ENCODE data around the gene CYB5R4. TPM values are rescaled to one million over a fixed set of nuclear protein-coding genes. Genes with fewer than 3 reads are reported as not detected.

The CYB5R4 gene, protein sequence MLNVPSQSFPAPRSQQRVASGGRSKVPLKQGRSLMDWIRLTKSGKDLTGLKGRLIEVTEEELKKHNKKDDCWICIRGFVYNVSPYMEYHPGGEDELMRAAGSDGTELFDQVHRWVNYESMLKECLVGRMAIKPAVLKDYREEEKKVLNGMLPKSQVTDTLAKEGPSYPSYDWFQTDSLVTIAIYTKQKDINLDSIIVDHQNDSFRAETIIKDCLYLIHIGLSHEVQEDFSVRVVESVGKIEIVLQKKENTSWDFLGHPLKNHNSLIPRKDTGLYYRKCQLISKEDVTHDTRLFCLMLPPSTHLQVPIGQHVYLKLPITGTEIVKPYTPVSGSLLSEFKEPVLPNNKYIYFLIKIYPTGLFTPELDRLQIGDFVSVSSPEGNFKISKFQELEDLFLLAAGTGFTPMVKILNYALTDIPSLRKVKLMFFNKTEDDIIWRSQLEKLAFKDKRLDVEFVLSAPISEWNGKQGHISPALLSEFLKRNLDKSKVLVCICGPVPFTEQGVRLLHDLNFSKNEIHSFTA
- 12.5 and 14.0 TPM in 2 replicates for total RNA-seq

DNA sequence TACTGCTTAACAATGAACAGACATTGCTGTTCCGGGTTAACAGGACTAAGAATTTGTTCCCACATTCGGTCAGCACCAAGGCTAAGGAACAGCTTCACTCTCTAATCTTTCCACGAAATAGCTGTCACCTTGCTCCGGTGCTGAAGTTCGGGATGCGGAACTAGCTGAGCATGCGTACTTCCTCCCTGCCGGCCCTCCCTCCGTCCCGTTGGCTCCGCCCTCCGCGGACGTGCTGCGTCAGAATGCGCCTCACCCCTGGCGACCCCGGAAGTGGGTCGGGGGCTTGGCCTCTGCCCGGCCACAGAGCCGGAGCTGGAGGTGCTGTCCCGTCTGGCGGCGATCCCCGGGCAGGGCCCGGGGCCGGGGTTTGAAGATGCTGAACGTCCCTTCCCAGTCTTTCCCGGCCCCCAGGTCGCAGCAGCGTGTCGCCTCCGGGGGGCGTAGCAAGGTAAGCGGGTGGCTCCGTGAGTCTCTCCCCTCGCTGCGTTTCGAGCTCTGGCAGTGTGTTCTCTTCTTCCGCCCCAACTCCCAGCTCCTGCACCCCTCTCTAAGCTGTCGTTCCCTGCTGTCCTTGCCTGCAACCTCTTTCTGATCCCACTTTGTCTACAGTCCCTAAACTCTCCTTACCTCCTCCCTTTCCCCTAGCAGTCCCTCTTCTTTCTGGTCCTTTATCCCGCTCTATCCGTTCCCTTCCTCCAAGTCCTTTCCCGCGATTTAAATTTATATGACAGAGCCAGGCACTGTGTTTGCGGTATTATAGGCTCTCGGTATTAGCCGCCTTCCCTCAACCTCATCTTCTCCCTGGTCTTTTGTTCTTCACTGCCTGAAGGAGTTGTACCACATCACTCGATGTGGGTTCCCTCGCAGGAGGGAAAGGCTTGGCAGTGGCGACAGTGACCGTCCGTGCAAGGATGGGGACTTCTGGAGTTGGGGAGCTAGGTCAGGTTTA is at the start of gene CYB5R4:
Gene CYB5R4 (plus strand): TSS at position 280 of the 949 bp plus-strand sequence. CDS start 94 bp downstream, at position 374.

DNA sequence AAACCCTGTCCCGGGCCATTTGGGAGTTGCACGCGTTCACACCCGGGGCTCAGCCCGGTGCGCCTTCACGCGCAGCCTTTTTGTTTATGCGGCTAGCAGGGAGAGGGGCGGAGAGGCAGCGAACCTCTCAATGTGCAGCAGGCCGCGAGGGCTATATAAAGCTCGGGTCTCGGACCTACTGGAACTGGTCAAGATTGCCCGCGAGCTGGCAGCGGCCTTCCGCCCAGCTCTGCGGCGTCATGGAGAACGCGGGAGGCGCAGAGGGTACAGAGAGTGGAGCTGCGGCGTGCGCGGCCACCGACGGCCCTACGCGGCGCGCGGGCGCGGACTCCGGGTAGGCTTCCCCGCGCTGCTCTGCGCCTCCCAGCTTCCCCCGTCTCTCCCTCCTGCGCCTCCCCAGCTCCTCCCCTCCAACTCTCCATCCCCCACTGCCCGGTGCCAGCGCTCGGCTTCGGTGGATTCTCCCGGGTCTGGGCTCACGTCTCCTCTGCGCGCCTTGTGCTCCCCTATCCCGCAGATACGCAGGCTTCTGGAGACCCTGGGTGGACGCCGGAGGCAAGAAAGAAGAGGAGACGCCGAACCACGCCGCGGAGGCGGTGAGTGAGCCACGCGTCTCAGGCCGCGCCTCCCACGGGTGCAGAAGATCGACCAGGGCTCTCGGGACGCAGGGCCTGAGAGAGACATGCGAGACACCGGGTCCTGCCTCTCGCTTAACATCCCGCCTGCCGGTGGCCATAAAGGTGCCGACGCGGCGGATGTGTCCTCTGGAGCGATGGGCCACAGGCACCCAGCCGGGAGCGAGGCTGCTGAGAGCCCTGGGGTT is 6.1 kb upstream of the CYB5R4 start, which contains the start of gene RIPPLY2:
Gene RIPPLY2 (plus strand): TSS at position 183 of the 823 bp plus-strand sequence. CDS start 57 bp downstream, at position 240.

Other genes with a start within 250 kb of the CYB5R4 start
- gene SNAP91, start 150.6 kb upstream of the CYB5R4 start, total RNA-seq = 0.15 TPM in 1 of 2 replicates, not detected in the other
- not detected in 2 replicates for gene RIPPLY2, start 6.3 kb upstream of the CYB5R4 start, total RNA-seq
- 0.07 and 0.39 TPM in 2 replicates for gene MRAP2, start 174.1 kb downstream of the CYB5R4 start, total RNA-seq

All from mammary microvascular endothelial cell (primary cell).